ENCODE data around the gene NEMP1. TPM values are rescaled to one million over a fixed set of nuclear protein-coding genes. Genes with fewer than 3 reads are reported as not detected.
A peak's percentile ranks its signal among the peaks of the same experiment; 100 is the strongest.

NEMP1 gene
- total and polyA plus RNA-seq, 2 of the 13 experiments (the other 11 are each of a cell fraction or from before 2014, with no cell fraction given): 11.4 to 12.9 TPM

- TF ChIP-seq ZNF318 (CRISPR knock-in tag; IDR thresholded peaks at IDR 0.05) (no peak), HNRNPL (IDR thresholded peaks at IDR 0.05; ENCODE audit: low read depth, low read length) (no peak), ARID4A (CRISPR knock-in tag; IDR thresholded peaks at IDR 0.05; ENCODE audit: borderline replicate concordance) (peak; percentile 63; the same call in 1 of the 2 replicates), ZNF572 (CRISPR knock-in tag; IDR thresholded peaks at IDR 0.05) (no peak), THAP11 (CRISPR knock-in tag; IDR thresholded peaks at IDR 0.05) (peak; percentile 59), ZNF335 (CRISPR knock-in tag; IDR thresholded peaks at IDR 0.05) (peak; percentile 80; the same call in 1 of the 2 replicates), ETV6 (CRISPR knock-in tag; conservative IDR thresholded peaks at IDR 0.05) (no peak), NCOA1 (CRISPR knock-in tag; IDR thresholded peaks at IDR 0.05) (no peak), ZSCAN22 (CRISPR knock-in tag; IDR thresholded peaks at IDR 0.05) (no peak), ZNF576 (CRISPR knock-in tag; IDR thresholded peaks at IDR 0.05) (no peak), KDM5A (IDR thresholded peaks at IDR 0.05; ENCODE audit: borderline replicate concordance, low read length) (no peak), GABPB1 (CRISPR knock-in tag; IDR thresholded peaks at IDR 0.05) (no peak), FOSL1 (CRISPR knock-in tag; IDR thresholded peaks at IDR 0.05; ENCODE audit: borderline replicate concordance) (no peak), HNF4A (CRISPR knock-in tag; IDR thresholded peaks at IDR 0.05) (peak; percentile 85), HBP1 (CRISPR knock-in tag; IDR thresholded peaks at IDR 0.05; ENCODE audit: low read depth) (no peak), NCOR1 (IDR thresholded peaks at IDR 0.05; ENCODE audit: borderline replicate concordance, low read length) (0 out of 2 replicates have a peak, but pooled peaks have one; percentile 25)
Observed at GRCh38 chr12:57127101-57127725, 48.6 kb upstream of the NEMP1 start (continued).

Data from HepG2 (cell line).